GM18499 (cell line): ENCODE results near the gene GGT6.
"Not testable (repeated sequence)": the region's sequence is repeated elsewhere in the genome, so short reads cannot be mapped to it uniquely, and the experiment has no call there.

Source experiments
- ATAC-seq: cut with Tn5 transposase; IDR thresholded peaks from one replicate; pipeline ENCODE4 v1.9.1; 2021; ENCODE audit warnings: moderate number of reproducible peaks; ENCODE audit not compliant: insufficient read depth, unreplicated experiment

Gene GGT6

DNA sequence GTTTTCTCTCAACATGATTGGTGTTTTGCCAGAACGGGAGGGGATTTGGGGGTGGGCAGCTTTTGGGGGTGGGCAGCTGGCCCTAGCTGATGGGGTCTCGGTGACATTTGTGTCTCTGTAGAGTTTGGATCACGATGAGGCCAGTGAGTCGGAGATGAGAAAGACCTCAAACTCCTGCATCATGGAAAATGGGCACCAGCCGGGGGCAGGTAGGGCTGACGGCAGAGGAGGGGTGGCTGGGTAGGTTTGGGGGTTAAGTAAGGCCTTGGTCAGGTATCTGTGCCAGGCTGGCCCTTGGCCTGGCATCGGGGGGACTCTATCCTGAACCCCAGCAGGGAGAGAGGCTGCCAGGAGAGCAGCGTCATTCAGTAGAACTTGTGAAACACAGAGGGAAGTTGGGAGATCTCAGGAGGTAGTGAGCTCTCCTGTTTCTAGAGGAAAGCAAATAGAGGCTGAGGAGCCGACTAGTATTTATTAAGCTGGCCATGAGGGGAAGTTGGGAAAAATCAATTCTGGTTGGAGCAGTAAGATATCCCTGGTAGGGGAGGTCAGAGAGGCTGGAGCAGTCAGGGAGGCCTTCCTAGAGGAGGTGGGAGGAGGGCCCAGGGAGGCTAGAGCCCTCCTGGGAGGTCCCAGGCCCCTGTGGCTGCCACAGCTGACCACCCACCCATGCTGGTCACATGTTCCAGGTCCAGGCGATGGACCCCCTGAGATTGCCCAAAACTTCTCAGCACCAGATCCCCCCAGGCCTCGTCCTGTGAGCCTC is 32.0 kb upstream of the GGT6 start:
- ATAC-seq: no peak

DNA sequence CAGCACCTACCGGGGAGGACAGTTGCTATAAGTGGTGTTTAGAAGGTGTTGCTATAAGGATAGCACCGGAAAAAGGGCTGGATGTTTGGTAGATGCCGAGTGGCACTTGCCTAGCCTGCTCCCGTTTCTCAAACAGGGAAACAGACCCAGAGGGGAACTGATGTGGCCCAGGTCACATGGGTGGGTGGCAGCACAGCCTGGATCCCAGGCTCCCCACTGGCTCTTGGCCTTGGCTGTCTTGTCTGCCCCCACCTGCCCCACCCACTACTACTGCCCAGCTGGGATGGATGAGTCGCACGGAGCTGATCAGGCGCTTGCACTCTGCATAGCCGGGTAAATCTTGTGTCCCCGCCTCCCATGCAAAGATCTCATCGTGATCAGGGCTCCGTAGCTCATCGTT is 31.2 kb upstream of the GGT6 start:
- ATAC-seq: no peak

DNA sequence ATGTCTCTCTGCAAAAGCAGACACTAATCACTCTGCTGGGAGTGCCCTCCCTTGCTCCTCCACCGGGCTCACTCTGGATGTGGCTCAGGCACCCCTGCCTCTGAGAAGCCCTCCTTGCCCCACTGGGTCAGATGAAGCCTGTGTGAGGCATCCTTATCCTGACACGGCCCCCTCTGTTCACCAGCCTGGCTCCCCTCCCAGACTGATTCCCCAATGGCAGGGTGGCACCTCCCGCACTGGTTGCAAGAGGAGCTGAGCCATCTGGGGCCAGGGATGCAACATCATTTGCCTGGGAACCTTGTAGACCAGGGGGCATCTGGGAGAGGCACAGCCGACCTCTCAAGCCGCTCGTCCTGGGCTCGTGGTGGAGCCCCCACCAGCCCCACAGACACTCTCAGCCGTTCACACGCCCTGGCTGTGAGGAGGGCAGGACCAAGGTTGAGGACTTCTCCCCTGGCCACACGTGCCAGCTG is 30.6 kb upstream of the GGT6 start:
- no peak for ATAC-seq

DNA sequence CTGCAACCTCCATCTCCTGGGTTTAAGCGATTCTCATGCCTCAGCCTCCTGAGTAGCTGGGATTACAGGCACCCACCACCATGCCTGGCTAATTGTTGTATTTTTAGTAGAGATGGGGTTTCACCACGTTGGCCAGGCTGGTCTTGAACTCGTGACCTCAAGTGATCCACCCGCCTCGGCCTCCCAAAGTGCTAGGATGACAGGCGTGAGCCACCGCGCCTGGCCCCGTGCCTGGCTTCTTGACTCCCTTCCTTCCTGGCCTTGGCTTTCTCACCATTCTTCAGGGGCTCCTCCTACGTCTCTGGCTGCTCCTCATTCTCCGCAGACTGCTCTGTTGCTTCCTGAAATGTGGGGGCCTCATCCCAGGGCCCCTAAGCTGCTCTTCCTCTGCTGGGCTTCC is 29.7 kb upstream of the GGT6 start:
- not testable (repeated sequence) for ATAC-seq

DNA sequence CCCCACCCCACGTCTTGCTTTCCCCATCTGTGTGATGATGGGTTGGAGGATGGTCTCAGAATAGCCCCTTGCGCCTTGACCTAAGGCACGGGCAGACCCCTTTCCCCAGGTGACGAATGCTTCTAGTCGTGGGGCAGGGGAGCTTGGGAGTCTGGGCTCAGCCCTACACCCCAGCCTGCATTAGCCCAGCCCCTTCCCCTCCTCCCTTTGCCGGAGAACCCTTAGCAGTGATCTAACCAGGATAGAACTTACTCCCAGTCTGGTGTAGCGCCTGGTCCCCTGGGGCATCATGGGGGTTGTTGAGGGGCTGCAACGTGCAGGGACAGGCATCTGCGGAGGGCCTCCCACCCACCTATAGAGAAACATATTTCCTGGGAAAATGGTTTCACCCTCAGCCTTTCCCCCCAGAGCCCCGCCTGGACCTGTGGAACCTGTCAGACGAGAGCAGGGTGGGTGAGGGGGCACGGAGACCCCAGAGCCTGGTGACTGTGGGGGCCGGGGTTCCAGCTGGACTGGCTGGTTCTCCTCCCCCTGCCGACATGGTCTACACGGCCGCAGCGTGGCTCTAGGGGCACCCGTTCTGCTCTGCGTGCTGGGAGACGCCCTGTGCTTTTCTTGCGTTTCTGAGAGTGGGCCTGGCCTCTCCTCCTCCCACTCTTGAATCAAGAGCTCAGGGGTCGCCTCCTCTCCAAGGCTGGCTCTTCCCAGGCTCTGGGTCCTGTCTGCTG is 28.7 kb upstream of the GGT6 start:
- no peak for ATAC-seq

DNA sequence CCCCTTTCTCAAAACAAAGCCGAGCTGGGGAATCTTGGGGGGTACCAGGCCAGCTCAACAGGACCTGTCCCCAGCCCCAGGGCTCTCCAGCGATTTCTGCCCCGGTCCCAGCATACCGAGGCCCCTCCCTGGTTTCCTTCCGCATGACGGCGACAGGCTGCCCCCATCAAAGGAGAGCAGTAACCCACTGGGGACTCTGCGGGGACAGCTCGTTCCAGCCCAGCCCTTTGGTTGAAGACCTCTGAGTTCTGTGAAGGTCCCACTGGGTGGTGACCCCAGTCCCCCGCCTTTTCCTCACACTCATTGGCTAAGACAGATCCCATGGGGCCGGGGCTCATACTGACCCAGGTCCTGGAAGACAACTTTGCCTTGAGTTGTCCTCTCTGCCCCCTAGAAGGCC is 28.0 kb upstream of the GGT6 start:
- no peak for ATAC-seq

DNA sequence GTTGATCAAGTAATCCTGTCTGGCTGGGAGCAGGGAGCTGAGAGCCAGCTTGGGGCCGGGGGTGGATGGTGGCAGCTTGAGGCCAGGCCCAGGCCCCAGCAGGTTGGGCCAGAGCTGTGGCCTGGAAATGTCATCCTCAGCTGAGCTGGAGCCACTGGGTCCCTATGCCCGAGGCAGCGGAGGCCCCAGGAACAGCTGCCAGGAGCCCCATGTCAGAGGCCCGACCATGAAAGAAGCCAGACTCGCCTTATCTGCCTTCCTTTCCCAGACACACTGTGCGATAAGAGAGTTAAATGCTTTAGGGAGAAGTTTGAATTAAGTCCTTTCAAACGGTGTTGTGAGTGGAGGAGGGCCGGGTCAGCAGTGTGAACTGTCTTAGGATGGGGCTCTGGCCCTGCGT is 27.4 kb upstream of the GGT6 start:
- ATAC-seq: no peak

- ATAC-seq: no peak
These were observed 26.8 kb upstream of the GGT6 start for GRCh38 chr17:4587195-4587594.

DNA sequence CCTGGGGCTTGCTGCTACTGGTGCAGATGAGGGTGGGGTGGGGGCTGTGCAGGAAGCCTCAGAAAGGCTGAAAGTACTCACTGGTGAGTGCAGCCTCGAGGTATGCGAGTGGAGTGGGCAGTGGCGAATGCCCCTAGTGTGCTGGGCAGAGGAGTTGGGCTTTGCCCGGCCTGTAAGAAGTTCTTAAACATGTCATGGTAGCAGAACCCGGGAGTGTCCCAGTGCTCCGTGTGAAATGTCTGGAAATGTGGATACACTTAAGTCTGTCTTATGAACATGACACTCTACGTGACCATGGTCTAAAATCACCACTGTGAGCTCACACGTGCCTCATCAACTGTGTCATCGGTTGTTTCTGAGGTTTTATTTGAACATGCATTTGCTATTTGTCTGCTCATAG is 25.7 kb upstream of the GGT6 start:
- no peak for ATAC-seq

DNA sequence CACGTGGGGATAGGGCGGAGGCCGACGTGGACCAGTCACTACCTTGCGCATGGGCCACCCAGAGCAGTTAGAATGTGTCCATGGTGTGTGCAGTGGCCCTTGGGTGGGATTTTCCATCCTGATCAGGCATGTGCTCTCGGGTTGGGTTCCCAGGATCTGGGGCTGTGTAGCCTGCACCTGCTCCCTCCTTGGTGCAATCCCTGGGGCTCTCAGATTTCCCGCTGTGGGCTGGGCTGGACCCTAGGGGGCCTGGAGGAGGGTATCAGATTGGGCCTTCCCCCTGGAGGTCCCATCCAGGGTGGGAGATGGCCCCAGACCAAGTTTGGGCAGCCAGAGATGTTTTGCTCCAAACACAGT is 25.2 kb upstream of the GGT6 start:
- ATAC-seq: no peak

DNA sequence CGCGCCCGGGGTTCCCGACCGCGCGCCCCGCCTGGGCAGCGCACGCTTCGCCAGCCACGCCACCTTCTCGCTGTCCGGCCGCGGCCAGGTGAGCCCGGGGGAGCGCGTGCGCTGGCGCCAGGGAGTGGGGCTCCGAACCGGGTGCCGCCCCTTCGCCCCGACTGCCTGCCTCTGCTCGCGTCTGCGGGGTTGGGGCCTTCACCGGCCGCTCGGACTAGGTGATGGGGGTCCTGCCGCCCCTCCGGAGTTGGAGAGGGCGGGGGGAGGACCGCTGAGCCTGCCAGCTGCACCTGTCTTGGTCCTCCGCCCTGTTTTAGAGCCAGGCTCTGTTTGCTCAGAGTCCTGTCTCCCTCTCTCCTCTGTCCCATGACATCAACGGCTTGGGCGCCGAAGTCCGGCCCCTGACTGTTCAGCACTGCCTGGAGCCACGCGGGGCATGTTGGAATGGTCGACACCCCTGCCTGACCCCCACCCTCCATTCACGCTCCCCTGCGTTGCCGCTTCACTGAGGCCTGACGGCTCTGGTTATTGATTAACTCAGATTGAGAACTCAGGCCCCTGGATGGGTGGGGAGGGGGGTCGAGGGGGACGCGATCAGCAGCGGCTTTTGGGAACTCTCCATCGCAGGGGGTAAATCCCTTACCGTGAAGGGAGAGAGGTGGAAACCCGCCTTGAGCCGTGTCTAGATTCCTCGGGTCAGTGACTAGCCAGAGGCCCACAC is 24.7 kb upstream of the GGT6 start:
- ATAC-seq: no peak

DNA sequence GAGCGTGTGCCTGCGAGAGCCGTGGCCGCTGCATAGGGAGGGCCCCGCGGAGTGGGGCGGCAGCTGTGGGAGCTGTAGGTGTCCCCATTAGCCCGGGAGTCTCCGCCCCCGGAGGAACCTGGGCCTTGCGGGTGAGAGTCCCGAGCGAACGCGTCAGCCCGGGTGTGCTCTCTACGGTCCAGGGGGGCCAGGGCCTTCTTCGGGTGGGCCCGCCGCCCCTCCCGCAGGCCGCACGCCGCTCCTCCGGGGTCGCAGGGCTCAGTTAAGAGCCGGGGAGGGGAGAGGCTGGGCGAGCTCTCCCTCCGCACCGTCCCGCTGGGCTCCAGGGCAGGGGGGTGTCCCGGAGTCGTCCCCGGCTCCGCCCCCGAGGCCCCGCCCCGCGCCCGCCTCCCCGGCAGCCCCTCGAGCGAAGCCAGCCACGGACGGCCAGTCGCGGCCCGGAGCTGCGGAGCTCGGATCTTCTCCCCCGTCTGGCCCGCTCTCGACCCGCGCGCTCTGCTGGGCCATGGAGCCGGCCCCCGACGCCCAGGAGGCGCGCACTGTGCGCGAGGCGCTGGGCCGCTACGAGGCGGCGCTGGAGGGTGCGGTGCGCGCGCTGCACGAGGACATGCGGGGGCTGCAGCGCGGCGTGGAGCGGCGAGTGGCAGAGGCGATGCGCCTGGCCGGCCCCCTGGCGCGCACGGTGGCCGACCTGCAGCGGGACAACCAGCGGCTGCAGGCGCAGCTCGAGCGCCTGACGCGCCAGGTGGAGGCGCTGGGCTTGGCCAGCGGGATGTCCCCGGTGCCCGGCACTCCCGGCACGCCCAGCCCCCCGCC is 23.9 kb upstream of the GGT6 start, which contains the start of gene SMTNL2:
TSS of gene SMTNL2 (plus strand) at position 429 of the 816 bp plus-strand sequence. CDS start at position 506, 77 bp downstream.
- no peak for ATAC-seq

DNA sequence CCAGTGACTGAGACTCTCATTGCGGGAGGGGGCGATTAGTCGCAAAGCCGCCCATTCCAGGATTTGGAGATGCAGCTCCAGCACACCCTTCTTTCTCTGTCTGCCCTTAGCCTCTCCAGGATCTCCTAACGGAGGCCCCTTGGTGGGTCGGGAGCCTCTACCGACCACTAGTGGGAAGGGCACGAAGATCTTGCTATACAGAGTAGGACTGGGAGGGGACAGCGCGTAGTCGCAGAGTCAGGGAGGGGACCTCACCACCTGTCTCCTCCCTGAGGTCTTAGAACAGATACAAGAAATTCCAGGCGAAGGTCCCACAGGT is 23.4 kb upstream of the GGT6 start:
- no peak for ATAC-seq

- no peak for ATAC-seq
These were observed 22.8 kb upstream of the GGT6 start for GRCh38 chr17:4583206-4583605.

GRCh38 chr17:4582691-4583090 is 22.3 kb upstream of the GGT6 start:
- ATAC-seq: no peak

- no peak for ATAC-seq
These were observed 21.7 kb upstream of the GGT6 start for GRCh38 chr17:4582101-4582501.

DNA sequence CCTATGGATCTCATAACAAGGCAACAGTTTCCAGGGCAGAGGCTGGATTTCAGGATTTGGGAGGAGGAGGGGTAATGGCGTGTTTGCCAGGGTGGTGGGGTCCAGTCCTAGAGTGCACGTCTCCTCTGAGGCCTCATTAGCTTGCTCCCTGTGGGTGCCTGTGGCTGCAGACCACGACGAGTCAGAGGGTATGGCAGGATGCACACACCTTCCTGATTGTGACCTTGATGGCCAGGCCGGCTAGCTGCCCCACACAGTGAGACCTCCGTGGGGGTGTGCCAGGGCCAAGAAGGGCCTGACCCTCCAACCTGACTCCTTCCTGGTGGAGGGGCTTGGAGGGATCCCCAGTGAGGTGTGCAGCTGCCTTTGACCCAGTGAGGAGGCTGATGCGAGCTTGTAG is 19.9 kb upstream of the GGT6 start:
- no peak for ATAC-seq

DNA sequence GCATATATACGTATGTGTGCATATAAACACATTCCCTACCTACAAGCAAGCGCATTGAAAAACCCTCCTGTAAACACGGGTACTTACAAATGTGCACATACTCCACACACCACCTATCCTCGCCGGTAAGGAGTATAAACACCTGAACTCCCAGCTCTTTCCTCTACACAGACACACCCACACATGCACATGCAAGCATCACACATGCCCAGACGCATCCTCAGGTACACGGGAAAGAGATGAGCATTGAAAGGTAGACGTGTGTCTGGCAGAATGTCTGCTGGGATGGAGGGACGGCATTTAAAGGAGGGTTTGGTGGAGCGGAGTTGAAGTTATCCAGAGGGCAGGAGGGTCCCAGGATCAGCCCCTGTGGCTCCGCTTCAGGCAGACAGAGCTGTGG is 19.3 kb upstream of the GGT6 start:
- no peak for ATAC-seq

DNA sequence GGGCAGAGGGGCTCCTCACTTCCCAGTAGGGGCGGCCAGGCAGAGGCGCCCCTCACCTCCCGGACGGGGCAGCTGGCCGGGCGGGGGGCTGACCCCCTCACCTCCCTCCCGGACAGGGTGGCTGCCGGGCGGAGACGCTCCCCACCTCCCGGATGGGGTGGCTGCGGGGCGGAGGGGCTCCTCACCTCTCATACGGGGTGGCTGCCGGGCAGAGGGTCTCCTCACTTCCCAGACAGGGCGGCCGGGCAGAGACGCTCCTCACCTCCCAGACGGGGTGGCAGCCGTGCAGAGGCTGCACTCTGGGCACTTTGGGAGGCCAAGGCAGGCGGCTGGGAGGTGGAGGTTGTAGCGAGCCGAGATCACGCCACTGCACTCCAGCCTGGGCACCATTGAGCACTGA is 18.0 kb upstream of the GGT6 start:
- ATAC-seq: not testable (repeated sequence)

- no peak for ATAC-seq
These were observed 17.1 kb upstream of the GGT6 start for GRCh38 chr17:4577386-4577993.
